Ovary (tissue), 9 donors: ENCODE measurements around the gene PIERCE2. TPM values are rescaled to one million over a fixed set of nuclear protein-coding genes. Genes with fewer than 3 reads are reported as not detected.
"Not testable (repeated sequence)": the region's sequence is repeated elsewhere in the genome, so short reads cannot be mapped to it uniquely, and the experiment has no call there.

Source experiments
- DNase-seq, 5 donors: peaks; one replicate each; pipeline ENCODE4 v3.0.0-alpha.2; 2019 to 2020
- H3K27ac ChIP-seq, 2 donors: fragments of 200-600 bp; one replicate each; pipeline versions ENCODE4 v1.5.1 to v1.8.0; 2019 to 2022
- H3K27me3 ChIP-seq: fragments of 200-600 bp; one replicate; pipeline ENCODE4 v1.8.0; 2022
- H3K36me3 ChIP-seq: fragments of 200-600 bp; sonication (generic); one replicate; pipeline ENCODE4 v1.5.1; 2019
- H3K4me1 ChIP-seq: one replicate; pipeline ENCODE4 v1.8.1; 2013; ENCODE audit warnings: mild to moderate bottlenecking, moderate library complexity; ENCODE audit not compliant: insufficient read depth
- H3K4me3 ChIP-seq: fragments of 200-600 bp; sonication (generic); one replicate; pipeline ENCODE4 v1.5.1; 2017
- H3K9me3 ChIP-seq, 2 donors: fragments of 200-600 bp in 1 of 2; sonication (generic) in 1 of 2; one replicate each; pipeline versions ENCODE4 v1.5.1 to v1.8.1; 2013 to 2019; ENCODE audit warnings: mild to moderate bottlenecking in 1 of 2, moderate library complexity in 1 of 2
- CTCF ChIP-seq, 3 donors: fragments of 450-650 bp in 2 of 3; fragments of 200-600 bp in 1 of 3; IDR thresholded peaks; one replicate each; pipeline versions ENCODE4 v1.5.1 to v1.8.0; 2016 to 2022; ENCODE audit warnings: antibody characterized with exemption in 3 of 3, mild to moderate bottlenecking in 1 of 3
- EP300 ChIP-seq: sonication (generic); formaldehyde crosslinking; IDR thresholded peaks from one replicate; pipeline ENCODE4 v1.6.1; 2017; ENCODE audit warnings: antibody characterized with exemption
- POLR2A ChIP-seq: fragments of 450-650 bp; IDR thresholded peaks from one replicate; pipeline ENCODE4 v1.6.1; 2017; ENCODE audit warnings: antibody characterized with exemption, mild to moderate bottlenecking, moderate library complexity
- WGBS, 3 donors: extraction: QIAGEN DNeasy Blood & Tissue Kit in 1 of 3; methylation state at CpG; one replicate each; pipeline versions ENCODE4 v1.1.5 to v1.1.7; 2013 to 2017; 5-methylcytosine and 5-hydroxymethylcytosine counted together
- intact Hi-C, 4 donors: fragments of 100-400 bp; cut with DNase I; formaldehyde crosslinking; loops; one replicate each; pipeline versions ENCODE4 v1.11.0 to v1.15.1; 2022 to 2023
- polyA plus RNA-seq, 2 donors: library from polyadenylated mRNA; stranded (reverse); fragments of 200-250 nt in 1 of 2; fragments of 350-450 nt in 1 of 2; fragmentation: Illumina TruSeq in 1 of 2; extraction: RNeasy Lipid Tissue Mini Kit (QIAGEN cat#74804) in 1 of 2; gene quantifications; one replicate each; pipeline ENCODE4 v1.2.3, GENCODE V29; 2013 to 2014
- total RNA-seq, 7 donors: library from RNA; depleted of rRNA in 2 of 7; stranded (reverse); fragments of >200 nt in 2 of 7; fragmentation: NEBNext Ultra II Directional in 3 of 7; extraction: Animal tissue kit (Norgen Biotek cat#: 25700) in 3 of 7; gene quantifications; one replicate each; pipeline versions ENCODE4 v1.1.0 to v1.2.4, GENCODE V29; 2016 to 2023
- donor health status: DM: no; HTN: no; CAD: no; lungs with moderate emphysema.
- donor health status: DM: no; HTN: no; CAD: no.
- donor health status: Bipolar disorder and iron deficiency.
- donor health status: DM: yes; HTN: yes; CAD: no.
- donor health status: DM: no; HTN: no; CAD: no.
- donor health status: DM: yes; HTN: yes; CAD: no.

Gene PIERCE2
- total and polyA plus RNA-seq, 9 donors: 0.35 to 3.9 (median 1.6) TPM

- no peaks in the 10 kb centered on the region for H3K27me3 ChIP-seq
- DNase-seq: no peak
- 1 to 2% (median 1%) methylated on average over 16 to 20 of the region's 20 CpGs for WGBS, 3 donors
- TF ChIP-seq EP300 (no peak), POLR2A (no peak), CTCF (IDR thresholded peaks at IDR 0.05) (no peak)
- intact Hi-C loops: no loop called here
- no peaks in the 10 kb centered on the region for H3K9me3 ChIP-seq
- H3K27ac ChIP-seq: peak overlapping the region; percentile 3 to 71
- no peaks in the 10 kb centered on the region for H3K4me1 ChIP-seq
- no peaks in the 10 kb centered on the region for H3K36me3 ChIP-seq
- H3K4me3 ChIP-seq: peak overlapping the region; percentile 95
Measured at GRCh38 chr15:55407498-55408011, 740 bp upstream of the PIERCE2 start.

DNA sequence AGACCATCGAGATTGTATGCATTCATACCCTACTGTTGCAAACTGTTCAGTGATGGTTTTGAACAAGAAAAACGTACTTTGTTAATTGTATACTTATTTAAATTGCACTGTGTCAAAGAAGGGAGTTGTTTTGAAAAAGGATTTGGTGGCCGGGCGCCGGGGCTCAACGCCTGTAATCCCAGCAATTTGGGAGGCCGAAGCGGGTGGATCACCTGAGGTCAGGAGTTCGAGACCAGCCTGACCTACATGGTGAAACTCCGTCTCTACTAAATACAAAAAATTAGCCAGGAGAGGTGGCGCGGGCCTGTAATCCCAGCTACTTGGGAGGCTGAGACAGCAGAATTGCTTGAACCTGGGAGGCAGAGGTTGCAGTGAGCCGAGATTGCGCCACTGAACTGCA lies 681 bp downstream of the PIERCE2 start:
- H3K9me3 ChIP-seq, H3K4me1 ChIP-seq, H3K27me3 ChIP-seq, H3K27ac ChIP-seq, H3K36me3 ChIP-seq, intact Hi-C loops, DNase-seq: not testable (repeated sequence)
- peak overlapping the region; percentile 95 for H3K4me3 ChIP-seq
- 47 to 57% (median 55%) methylated on average over 14 of the region's 14 CpGs for WGBS, 3 donors

DNA sequence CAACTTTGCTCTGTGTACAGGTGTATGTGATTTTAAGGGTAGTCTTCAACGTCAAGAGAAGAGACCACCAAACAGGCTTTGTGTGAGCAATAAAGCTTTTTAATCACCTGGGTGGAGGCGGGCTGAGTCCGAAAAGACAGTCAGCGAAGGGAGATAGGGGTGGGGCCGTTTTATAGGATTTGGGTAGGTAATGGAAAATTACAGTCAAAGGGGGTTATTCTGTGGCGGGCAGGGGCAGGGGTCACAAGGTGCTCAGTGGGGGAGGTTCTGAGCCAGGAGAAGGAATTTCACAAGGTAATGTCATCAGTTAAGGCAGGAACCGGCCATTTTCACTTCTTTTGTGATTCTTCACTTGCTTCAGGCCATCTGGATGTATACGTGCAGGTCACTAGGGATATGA lies 9.4 kb downstream of the PIERCE2 start:
- DNase-seq, H3K4me3 ChIP-seq, H3K36me3 ChIP-seq, H3K9me3 ChIP-seq, intact Hi-C loops, H3K4me1 ChIP-seq, H3K27ac ChIP-seq, H3K27me3 ChIP-seq: not testable (repeated sequence)
- 76 to 78% (median 78%) methylated on average over 8 of the region's 8 CpGs for WGBS, 3 donors

- Histone ChIP-seq H3K27ac (no peak overlapping the region), H3K36me3 (no peaks in the 10 kb centered on the region), H3K9me3 (no peaks in the 10 kb centered on the region), H3K4me3 (no peak overlapping the region), H3K4me1 (no peaks in the 10 kb centered on the region), H3K27me3 (no peaks in the 10 kb centered on the region)
- DNase-seq: no peak
- TF ChIP-seq CTCF (IDR thresholded peaks at IDR 0.05) (no peak), EP300 (no peak), POLR2A (no peak)
- intact Hi-C loops: no loop called here
Measured at GRCh38 chr15:55420171-55420866, 12.0 kb downstream of the PIERCE2 start.

DNA sequence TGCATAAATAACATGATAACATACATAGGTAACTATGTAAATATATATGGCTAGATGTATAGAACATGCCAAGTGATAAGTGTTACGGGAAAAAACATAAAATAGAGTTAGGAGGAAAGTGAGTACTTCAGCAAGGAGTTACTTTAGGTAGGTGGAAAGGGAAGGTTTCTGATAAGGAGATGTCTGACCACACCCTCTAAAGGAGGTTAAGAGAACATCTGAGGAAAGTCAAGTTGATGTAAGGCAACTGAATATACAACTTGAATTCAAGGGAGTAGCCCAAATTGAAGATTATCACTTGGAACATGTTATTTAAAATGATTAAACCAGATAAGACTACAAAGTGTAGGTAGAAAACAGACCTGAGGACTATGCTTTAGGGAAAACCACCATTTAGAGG lies 13.8 kb downstream of the PIERCE2 start:
- DNase-seq: no peak
- no peak overlapping the region for H3K27ac ChIP-seq
- H3K36me3 ChIP-seq: no peaks in the 10 kb centered on the region
- TF ChIP-seq CTCF (IDR thresholded peaks at IDR 0.05) (no peak), EP300 (no peak), POLR2A (no peak)
- H3K4me3 ChIP-seq: no peak overlapping the region
- 0% methylated on average over 1 of the region's 1 CpG for WGBS, 3 donors
- H3K27me3 ChIP-seq: no peaks in the 10 kb centered on the region
- intact Hi-C loops: no loop called here
- no peaks in the 10 kb centered on the region for H3K4me1 ChIP-seq
- no peaks in the 10 kb centered on the region for H3K9me3 ChIP-seq
